Astrocyte (in vitro differentiated cells and primary cell): Measurements from ENCODE around the gene GPAT2.
"Not testable (repeated sequence)": the region's sequence is repeated elsewhere in the genome, so short reads cannot be mapped to it uniquely, and the experiment has no call there.

Experiments
- CTCF ChIP-seq: IDR thresholded peaks from 2 replicates; pipeline ENCODE4 v1.5.1; 2011; ENCODE audit warnings: low read depth, mild to moderate bottlenecking, inconsistent platforms, low read length, moderate library complexity; ENCODE audit not compliant: insufficient read depth
- EZH2 ChIP-seq: IDR thresholded peaks from 2 replicates; pipeline ENCODE4 v1.6.1; 2012; ENCODE audit warnings: mild to moderate bottlenecking, low read length, inconsistent platforms; ENCODE audit not compliant: insufficient read depth

- TF ChIP-seq CTCF, EZH2: not testable (repeated sequence)
Observed at GRCh38 chr2:96012086-96012791, 22.5 kb downstream of the GPAT2 start.
